ENCODE data around the gene RIMBP2.

The RIMBP2 gene

DNA sequence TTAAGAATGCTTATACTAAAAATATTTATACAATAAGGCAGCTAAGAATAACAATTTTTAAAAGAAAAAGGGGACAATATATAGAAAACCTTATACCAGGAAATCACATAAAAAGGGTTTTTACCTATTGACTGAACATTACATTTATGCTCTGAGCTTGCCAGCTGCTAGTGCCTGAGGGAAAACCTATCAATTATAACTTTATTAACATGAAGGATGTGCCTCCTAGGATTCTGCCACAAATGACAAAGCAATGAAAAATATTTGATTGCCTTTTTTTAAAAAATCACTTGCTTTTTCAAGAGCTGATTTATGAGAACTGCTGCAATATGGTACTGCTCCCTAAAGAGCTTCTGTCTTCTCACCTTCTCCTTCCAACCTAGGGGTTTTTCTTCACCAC is 185.7 kb downstream of the RIMBP2 start:
- H3K4me3 ChIP-seq (ENCODE audit: low read length), result no peak overlapping the region

GRCh38 chr12:130529781-130530180 is 186.3 kb downstream of the RIMBP2 start:
- Histone ChIP-seq H3K4me2 (ENCODE audit: low read depth, low read length) (no peak overlapping the region), H4K20me1 (ENCODE audit: insufficient read depth, low read length) (no peaks in the 10 kb centered on the region), H3K4me1 (ENCODE audit: low read length) (no peaks in the 10 kb centered on the region), H3K27me3 (replicated peaks; ENCODE audit: insufficient read depth, low read length) (no peaks in the 10 kb centered on the region), H2AFZ (ENCODE audit: low read length) (no peak overlapping the region), H3K36me3 (replicated peaks; ENCODE audit: insufficient read depth, low read length) (no peaks in the 10 kb centered on the region), H3K9ac (ENCODE audit: low read length) (no peak overlapping the region), H3K27ac (ENCODE audit: low read length) (no peak overlapping the region), H3K9me2 (replicated peaks; ENCODE audit: insufficient read depth, low read length) (no peaks in the 10 kb centered on the region), H3F3A (ENCODE audit: insufficient read depth, low read length) (no peaks in the 10 kb centered on the region), H3K9me3 (replicated peaks; ENCODE audit: insufficient read depth, low read length) (no peaks in the 10 kb centered on the region), H3K79me2 (ENCODE audit: low read length) (no peaks in the 10 kb centered on the region), H3K4me3 (ENCODE audit: low read length) (no peak overlapping the region)
- TF ChIP-seq EZH2 (optimal IDR thresholded peaks at IDR 0.05; ENCODE audit: low read depth, low read length), result no peak
- no peak for TF ChIP-seq EZH2phosphoT487 (IDR thresholded peaks at IDR 0.05; ENCODE audit: low read length)
- TF ChIP-seq CTCF (IDR thresholded peaks at IDR 0.05; ENCODE audit: low read length), result no peak
- no peak for DNase-seq

More for the DNA sequence above, 185.7 kb downstream of the RIMBP2 start:
- no peaks in the 10 kb centered on the region for H3K79me2 ChIP-seq (ENCODE audit: low read length)
- H3K4me2 ChIP-seq (ENCODE audit: low read depth, low read length), result no peak overlapping the region
- DNase-seq, result no peak
- TF ChIP-seq EZH2phosphoT487 (IDR thresholded peaks at IDR 0.05; ENCODE audit: low read length) (no peak), CTCF (IDR thresholded peaks at IDR 0.05; ENCODE audit: low read length) (no peak), EZH2 (optimal IDR thresholded peaks at IDR 0.05; ENCODE audit: low read depth, low read length) (no peak)
- no peak overlapping the region for H3K9ac ChIP-seq (ENCODE audit: low read length)
- H3K27ac ChIP-seq (ENCODE audit: low read length), result no peak overlapping the region
- H3K9me3 ChIP-seq (replicated peaks; ENCODE audit: insufficient read depth, low read length), result no peaks in the 10 kb centered on the region
- H4K20me1 ChIP-seq (ENCODE audit: insufficient read depth, low read length), result no peaks in the 10 kb centered on the region
- H3K4me1 ChIP-seq (ENCODE audit: low read length), result no peaks in the 10 kb centered on the region
- no peaks in the 10 kb centered on the region for H3F3A ChIP-seq (ENCODE audit: insufficient read depth, low read length)
- H3K9me2 ChIP-seq (replicated peaks; ENCODE audit: insufficient read depth, low read length), result no peaks in the 10 kb centered on the region
- no peak overlapping the region for H2AFZ ChIP-seq (ENCODE audit: low read length)
- no peaks in the 10 kb centered on the region for H3K27me3 ChIP-seq (replicated peaks; ENCODE audit: insufficient read depth, low read length)
- H3K36me3 ChIP-seq (replicated peaks; ENCODE audit: insufficient read depth, low read length), result no peaks in the 10 kb centered on the region

DNA sequence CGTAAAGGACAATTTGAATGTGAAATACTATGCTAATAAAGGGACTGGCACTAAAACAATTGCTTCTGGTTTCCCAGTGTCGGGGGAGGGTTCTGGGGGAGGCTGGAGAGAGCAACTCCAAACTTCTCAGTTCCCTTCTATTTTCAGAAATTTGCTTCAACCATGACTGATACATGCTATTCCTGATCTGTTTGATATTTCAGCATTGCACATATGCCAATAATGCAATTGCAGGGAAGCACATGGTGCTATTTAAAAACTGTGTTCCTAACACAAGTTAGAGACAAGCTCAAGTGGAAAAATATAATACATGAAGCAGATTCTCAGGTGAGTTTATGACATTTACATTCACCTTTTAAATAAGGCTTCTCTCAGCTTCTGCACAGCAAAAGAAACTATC is 188.9 kb downstream of the RIMBP2 start:
- Histone ChIP-seq H3K36me3 (replicated peaks; ENCODE audit: insufficient read depth, low read length) (no peaks in the 10 kb centered on the region), H3K9ac (ENCODE audit: low read length) (no peak overlapping the region), H2AFZ (ENCODE audit: low read length) (no peak overlapping the region), H3K4me3 (ENCODE audit: low read length) (no peak overlapping the region), H3K4me1 (ENCODE audit: low read length) (no peaks in the 10 kb centered on the region), H3K4me2 (ENCODE audit: low read depth, low read length) (no peak overlapping the region), H4K20me1 (ENCODE audit: insufficient read depth, low read length) (no peaks in the 10 kb centered on the region), H3K27ac (ENCODE audit: low read length) (no peak overlapping the region), H3K79me2 (ENCODE audit: low read length) (no peaks in the 10 kb centered on the region), H3F3A (ENCODE audit: insufficient read depth, low read length) (no peaks in the 10 kb centered on the region), H3K9me3 (replicated peaks; ENCODE audit: insufficient read depth, low read length) (no peaks in the 10 kb centered on the region), H3K9me2 (replicated peaks; ENCODE audit: insufficient read depth, low read length) (no peaks in the 10 kb centered on the region), H3K27me3 (replicated peaks; ENCODE audit: insufficient read depth, low read length) (no peaks in the 10 kb centered on the region)
- DNase-seq, result no peak
- no peak for TF ChIP-seq EZH2phosphoT487 (IDR thresholded peaks at IDR 0.05; ENCODE audit: low read length)
- TF ChIP-seq EZH2 (optimal IDR thresholded peaks at IDR 0.05; ENCODE audit: low read depth, low read length), result no peak
- no peak for TF ChIP-seq CTCF (IDR thresholded peaks at IDR 0.05; ENCODE audit: low read length)
